Peyer's patch (tissue), 4 donors: ENCODE measurements around the gene ELF2. TPM values are rescaled to one million over a fixed set of nuclear protein-coding genes. Genes with fewer than 3 reads are reported as not detected.

Experiments
- DNase-seq, 3 donors: peaks; one replicate each; pipeline ENCODE4 v3.0.0-alpha.2; 2017 to 2019
- H3K27ac ChIP-seq, 4 donors: fragments of 200-600 bp; sonication (generic); one replicate each; pipeline ENCODE4 v1.5.1; 2016 to 2019
- H3K27me3 ChIP-seq, 2 donors: fragments of 200-600 bp; sonication (generic); one replicate each; pipeline ENCODE4 v1.5.1; 2019
- H3K36me3 ChIP-seq, 3 donors: fragments of 200-600 bp; sonication (generic); one replicate each; pipeline ENCODE4 v1.5.1; 2016 to 2019
- H3K4me1 ChIP-seq, 4 donors: fragments of 200-600 bp; sonication (generic); one replicate each; pipeline ENCODE4 v1.5.1; 2016 to 2019
- H3K4me3 ChIP-seq, 4 donors: fragments of 200-600 bp; sonication (generic); 1 replicate in 3 of 4; 2 replicates in 1 of 4; pipeline ENCODE4 v1.5.1; 2016 to 2019; ENCODE audit warnings: mild to moderate bottlenecking in 1 of 4
- H3K9me3 ChIP-seq, 4 donors: fragments of 200-600 bp; sonication (generic); one replicate each; pipeline ENCODE4 v1.5.1; 2016 to 2019; ENCODE audit warnings: mild to moderate bottlenecking in 1 of 4
- POLR2A ChIP-seq, 2 donors: fragments of 450-650 bp; IDR thresholded peaks; one replicate each; pipeline ENCODE4 v1.5.1; 2017; ENCODE audit warnings: antibody characterized with exemption in 2 of 2, mild to moderate bottlenecking in 2 of 2, moderate library complexity in 2 of 2
- total RNA-seq, 4 donors: library from RNA; depleted of rRNA; stranded (reverse); fragments of >200 nt; gene quantifications; one replicate each; pipeline ENCODE4 v1.1.0, GENCODE V29; 2016
- TF ChIP-seq, protein P1 (sequence below), 6 experiments: fragments of 450-650 bp in 4 of 6; fragments of 200-600 bp in 2 of 6; sonication (generic) in 1 of 6; IDR thresholded peaks; one replicate each; pipeline ENCODE4 v1.5.1; 2017 to 2019; ENCODE audit warnings: antibody characterized with exemption in 6 of 6, mild to moderate bottlenecking in 3 of 6, moderate library complexity in 1 of 6

The ELF2 gene
- total RNA-seq, result 10 to 100 TPM; 47.1 to 75.1 (median 54.4) TPM

DNA sequence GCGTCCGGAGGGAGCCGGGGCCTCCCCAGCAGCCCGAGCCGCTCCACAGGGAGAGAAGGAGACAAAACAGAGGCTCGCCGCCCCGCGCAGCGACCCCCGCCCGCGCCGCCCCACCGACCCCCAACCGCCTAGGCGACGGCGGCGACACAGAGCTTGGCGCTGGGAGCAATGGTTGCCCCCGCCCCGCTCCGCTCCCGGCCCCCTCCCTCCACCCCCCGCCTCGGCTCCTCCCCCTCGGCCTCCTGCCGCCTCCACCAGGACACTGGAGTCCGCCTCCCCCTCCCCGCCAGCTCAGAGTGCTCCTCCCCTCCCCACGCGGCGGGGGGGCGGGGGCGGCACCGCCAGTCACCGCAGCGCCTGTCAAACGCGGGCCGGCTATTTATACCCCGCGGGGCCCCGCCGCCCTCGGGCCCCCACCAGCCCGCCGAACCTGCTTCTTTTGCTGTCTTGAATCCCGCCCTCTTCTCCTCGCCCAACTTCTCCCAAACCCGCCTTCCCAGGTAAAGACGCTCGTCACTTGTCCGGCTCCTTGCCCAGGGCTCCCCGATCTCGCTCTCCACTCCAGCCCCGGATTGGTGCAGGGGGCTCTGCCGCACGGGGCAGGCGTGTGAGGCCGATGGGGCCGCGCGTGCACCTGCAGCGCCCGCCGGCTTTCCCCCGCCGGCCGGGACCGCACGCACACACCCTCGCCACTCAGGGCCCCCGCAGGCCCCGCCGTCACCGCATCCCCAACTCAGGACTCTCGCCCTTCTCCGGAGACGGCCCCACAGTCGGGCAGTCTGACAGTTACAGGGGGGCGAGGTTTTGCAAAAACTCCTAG, at the start of gene ELF2:
Gene ELF2 (minus strand): TSS at position 170 of the 820 bp plus-strand sequence. CDS start 39,517 bp downstream, outside the sequence.
- peak within 1 kb of the TSS; percentile 91 to 100 (median 98) for H3K27ac ChIP-seq
- H3K4me3 ChIP-seq, result peak within 1 kb of the TSS; percentile 74 to 98 (median 97)
- no peaks in the 10 kb centered on the region for H3K27me3 ChIP-seq
- TF ChIP-seq POLR2A (IDR thresholded peaks at IDR 0.05), result peak in 1 of 2 donors; percentile 30
- TF ChIP-seq, protein P1, sequence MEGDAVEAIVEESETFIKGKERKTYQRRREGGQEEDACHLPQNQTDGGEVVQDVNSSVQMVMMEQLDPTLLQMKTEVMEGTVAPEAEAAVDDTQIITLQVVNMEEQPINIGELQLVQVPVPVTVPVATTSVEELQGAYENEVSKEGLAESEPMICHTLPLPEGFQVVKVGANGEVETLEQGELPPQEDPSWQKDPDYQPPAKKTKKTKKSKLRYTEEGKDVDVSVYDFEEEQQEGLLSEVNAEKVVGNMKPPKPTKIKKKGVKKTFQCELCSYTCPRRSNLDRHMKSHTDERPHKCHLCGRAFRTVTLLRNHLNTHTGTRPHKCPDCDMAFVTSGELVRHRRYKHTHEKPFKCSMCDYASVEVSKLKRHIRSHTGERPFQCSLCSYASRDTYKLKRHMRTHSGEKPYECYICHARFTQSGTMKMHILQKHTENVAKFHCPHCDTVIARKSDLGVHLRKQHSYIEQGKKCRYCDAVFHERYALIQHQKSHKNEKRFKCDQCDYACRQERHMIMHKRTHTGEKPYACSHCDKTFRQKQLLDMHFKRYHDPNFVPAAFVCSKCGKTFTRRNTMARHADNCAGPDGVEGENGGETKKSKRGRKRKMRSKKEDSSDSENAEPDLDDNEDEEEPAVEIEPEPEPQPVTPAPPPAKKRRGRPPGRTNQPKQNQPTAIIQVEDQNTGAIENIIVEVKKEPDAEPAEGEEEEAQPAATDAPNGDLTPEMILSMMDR (IDR thresholded peaks at IDR 0.05), result no peak
- no peaks in the 10 kb centered on the region for H3K9me3 ChIP-seq
- H3K4me1 ChIP-seq, result peaks cover 0 to 10% (median 0%) of the 10 kb centered on the region in 4 donors
- peak; percentile 90 to 96 (median 94) for DNase-seq
- H3K36me3 ChIP-seq, result no peaks in the 10 kb centered on the region

GRCh38 chr4:139223682-139224317, 46.8 kb upstream of the ELF2 start:
- Histone ChIP-seq H3K4me3 (no peak overlapping the region), H3K36me3 (no peaks in the 10 kb centered on the region), H3K27me3 (no peaks in the 10 kb centered on the region), H3K4me1 (no peaks in the 10 kb centered on the region), H3K27ac (no peak overlapping the region), H3K9me3 (no peaks in the 10 kb centered on the region)
- no peak for DNase-seq
- TF ChIP-seq POLR2A (IDR thresholded peaks at IDR 0.05), result no peak

GRCh38 chr4:139222215-139222614, 45.2 kb upstream of the ELF2 start:
- H3K36me3 ChIP-seq, result no peaks in the 10 kb centered on the region
- H3K4me3 ChIP-seq, result no peak overlapping the region
- no peak for DNase-seq
- H3K27ac ChIP-seq, result no peak overlapping the region
- TF ChIP-seq, protein P1 (IDR thresholded peaks at IDR 0.05), result no peak
- TF ChIP-seq POLR2A (IDR thresholded peaks at IDR 0.05), result no peak
- H3K9me3 ChIP-seq, result no peaks in the 10 kb centered on the region
- no peaks in the 10 kb centered on the region for H3K27me3 ChIP-seq
- H3K4me1 ChIP-seq, result no peaks in the 10 kb centered on the region

DNA sequence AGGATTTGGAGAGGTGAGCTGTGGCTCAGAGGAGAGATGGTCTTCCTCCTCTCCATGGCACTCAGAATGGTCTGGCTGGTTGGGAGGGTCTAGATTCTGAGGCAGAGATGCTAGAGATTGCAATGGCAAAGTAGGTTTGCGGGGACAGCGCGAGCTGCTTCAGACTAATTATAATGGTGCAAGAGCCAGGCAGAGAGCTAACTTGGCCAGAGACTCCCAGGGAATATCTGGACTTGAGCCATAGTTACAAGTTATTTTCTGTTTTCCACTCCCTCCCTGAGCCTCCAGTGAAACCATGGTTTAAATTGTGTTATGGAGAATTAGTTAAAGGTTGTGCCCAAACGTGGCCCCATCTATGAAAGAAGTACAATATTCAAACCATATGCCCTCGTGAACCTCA, 44.7 kb upstream of the ELF2 start:
- no peak overlapping the region for H3K27ac ChIP-seq
- no peak for DNase-seq
- no peaks in the 10 kb centered on the region for H3K27me3 ChIP-seq
- H3K36me3 ChIP-seq, result no peaks in the 10 kb centered on the region
- no peak overlapping the region for H3K4me3 ChIP-seq
- TF ChIP-seq, protein P1 (IDR thresholded peaks at IDR 0.05), result no peak
- TF ChIP-seq POLR2A (IDR thresholded peaks at IDR 0.05), result no peak
- no peaks in the 10 kb centered on the region for H3K4me1 ChIP-seq
- no peaks in the 10 kb centered on the region for H3K9me3 ChIP-seq

- no peak overlapping the region for H3K4me3 ChIP-seq
- H3K4me1 ChIP-seq, result no peaks in the 10 kb centered on the region
- DNase-seq, result no peak
- TF ChIP-seq, protein P1 (IDR thresholded peaks at IDR 0.05), result no peak
- no peak for TF ChIP-seq POLR2A (IDR thresholded peaks at IDR 0.05)
- no peaks in the 10 kb centered on the region for H3K27me3 ChIP-seq
- H3K27ac ChIP-seq, result no peak overlapping the region
- no peaks in the 10 kb centered on the region for H3K36me3 ChIP-seq
- no peaks in the 10 kb centered on the region for H3K9me3 ChIP-seq
Observed at GRCh38 chr4:139219450-139220055, 42.5 kb upstream of the ELF2 start.
